GM12801 (cell line): ENCODE measurements around the gene OGN.

Source experiments
- CTCF ChIP-seq: IDR thresholded peaks from one replicate; pipeline ENCODE4 v1.5.1; 2011; ENCODE audit warnings: control low read depth; ENCODE audit not compliant: insufficient read length; ENCODE audit errors: extremely low read depth

OGN gene

GRCh38 chr9:92422611-92423338 lies 18.4 kb upstream of the OGN start:
- no peak for TF ChIP-seq CTCF

DNA sequence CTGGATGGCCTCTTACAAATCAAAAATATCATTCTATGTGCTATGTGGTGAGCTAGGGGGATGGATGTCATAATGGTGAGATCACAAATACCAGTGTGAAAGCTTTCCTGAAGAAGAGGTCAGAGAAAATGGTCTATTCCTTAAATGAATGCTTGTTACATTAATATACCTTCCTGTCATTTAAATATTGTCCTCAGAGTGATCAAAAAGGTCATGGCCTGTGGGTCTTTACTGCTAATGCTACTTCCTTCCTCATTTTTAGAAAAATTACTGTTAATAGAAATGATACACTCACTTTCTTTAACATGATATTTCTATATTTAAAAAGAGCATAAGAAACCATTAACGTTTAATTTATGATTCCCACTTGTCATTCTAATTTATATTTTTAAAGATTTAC lies 10.2 kb upstream of the OGN start:
- no peak for TF ChIP-seq CTCF

- TF ChIP-seq CTCF: no peak
Observed at GRCh38 chr9:92408747-92409478, 4.5 kb upstream of the OGN start.

DNA sequence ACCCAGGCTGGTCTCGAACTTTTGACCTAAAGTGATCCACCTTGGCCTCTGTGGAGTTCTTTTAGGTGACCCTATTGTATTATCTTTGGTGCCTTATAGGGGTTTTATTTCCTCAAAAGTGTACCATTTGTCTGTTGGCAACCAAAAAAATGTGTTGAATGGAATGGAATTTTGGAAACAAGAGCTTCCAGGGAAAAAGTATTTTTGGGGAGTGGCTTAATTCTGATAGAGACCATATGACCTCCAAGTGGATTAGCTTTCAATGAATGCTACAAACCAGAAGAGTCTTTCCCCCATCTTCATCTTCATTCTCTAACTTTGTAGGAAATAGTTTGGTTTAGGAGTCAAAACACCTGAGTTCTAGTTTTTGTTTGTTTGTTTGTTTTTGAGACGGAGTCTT lies 3.4 kb upstream of the OGN start:
- no peak for TF ChIP-seq CTCF

DNA sequence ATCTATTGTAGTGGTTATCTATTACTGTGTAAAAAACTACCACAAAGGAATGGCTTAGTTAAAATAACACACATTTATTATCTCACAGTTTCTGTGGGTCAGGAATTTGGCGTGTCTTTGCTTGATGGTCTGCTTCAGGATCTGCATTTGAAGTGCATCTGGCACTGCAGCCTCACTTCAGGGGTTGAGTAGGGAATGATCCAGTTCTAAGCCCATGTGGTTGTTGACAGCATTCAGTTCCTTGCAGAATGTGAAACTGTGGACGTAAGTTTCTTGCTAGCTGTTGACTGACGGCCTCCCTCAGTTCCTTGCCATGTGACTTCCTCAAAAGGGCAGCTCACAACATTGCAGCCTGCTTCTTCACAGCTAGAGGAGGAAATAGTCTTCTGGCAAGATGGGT lies 2.1 kb upstream of the OGN start:
- TF ChIP-seq CTCF: no peak

- TF ChIP-seq CTCF: no peak
Observed at GRCh38 chr9:92405818-92406217, 1.4 kb upstream of the OGN start.

- TF ChIP-seq CTCF: no peak
Observed at GRCh38 chr9:92402826-92403745, 1.3 kb downstream of the OGN start.
